Adrenal gland (tissue), 5 donors: ENCODE results near the gene SNRPD1.

Source experiments
- POLR2A ChIP-seq, 2 donors: fragments of 450-650 bp; IDR thresholded peaks; one replicate each; pipeline ENCODE4 v1.6.1; 2017; ENCODE audit warnings: antibody characterized with exemption in 2 of 2, mild to moderate bottlenecking in 2 of 2, moderate library complexity in 1 of 2
- TF ChIP-seq, protein P1 (sequence below), 6 experiments: fragments of 450-650 bp in 4 of 6; fragments of 200-600 bp in 2 of 6; sonication (generic) in 1 of 6; IDR thresholded peaks; 1 replicate in 5 of 6; 2 replicates in 1 of 6; pipeline versions ENCODE4 v1.5.1 to v1.8.0; 2016 to 2021; ENCODE audit warnings: antibody characterized with exemption in 6 of 6, mild to moderate bottlenecking in 2 of 6, moderate library complexity in 1 of 6
- donor health status: DM: no; HTN: no; CAD: no.

DNA sequence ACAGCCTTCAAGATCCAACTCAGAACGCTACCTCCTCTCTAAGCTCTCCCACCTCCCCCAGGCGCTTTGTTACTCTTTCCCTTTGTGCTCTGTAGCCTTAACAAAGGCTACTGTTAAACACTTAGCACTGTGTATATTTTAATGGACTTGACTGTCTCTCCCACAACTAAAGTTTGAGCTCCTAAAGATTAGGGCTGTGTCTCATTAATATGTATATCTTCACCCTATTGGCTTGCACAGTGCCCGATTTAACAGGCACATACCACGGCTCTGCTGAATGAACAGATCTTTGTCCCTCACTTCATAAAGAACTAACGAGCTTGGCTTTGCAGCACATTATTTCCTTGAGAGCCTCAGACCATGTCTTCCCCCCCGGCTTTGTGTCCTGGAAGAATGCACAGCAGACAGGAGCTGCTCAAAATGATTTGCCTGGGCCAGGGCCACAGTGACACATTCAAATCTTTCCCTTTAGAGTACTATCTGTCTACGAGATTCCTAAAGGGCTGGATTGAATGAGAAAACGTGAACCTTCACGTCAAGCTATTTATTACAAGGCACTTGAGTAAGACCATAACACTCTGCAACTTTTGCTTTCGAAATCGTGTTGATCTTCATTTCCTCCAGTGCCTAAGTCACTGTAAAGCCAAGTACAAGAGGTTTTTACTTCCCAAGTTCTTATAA lies 70.4 kb downstream of the SNRPD1 start:
- TF ChIP-seq, protein P1, sequence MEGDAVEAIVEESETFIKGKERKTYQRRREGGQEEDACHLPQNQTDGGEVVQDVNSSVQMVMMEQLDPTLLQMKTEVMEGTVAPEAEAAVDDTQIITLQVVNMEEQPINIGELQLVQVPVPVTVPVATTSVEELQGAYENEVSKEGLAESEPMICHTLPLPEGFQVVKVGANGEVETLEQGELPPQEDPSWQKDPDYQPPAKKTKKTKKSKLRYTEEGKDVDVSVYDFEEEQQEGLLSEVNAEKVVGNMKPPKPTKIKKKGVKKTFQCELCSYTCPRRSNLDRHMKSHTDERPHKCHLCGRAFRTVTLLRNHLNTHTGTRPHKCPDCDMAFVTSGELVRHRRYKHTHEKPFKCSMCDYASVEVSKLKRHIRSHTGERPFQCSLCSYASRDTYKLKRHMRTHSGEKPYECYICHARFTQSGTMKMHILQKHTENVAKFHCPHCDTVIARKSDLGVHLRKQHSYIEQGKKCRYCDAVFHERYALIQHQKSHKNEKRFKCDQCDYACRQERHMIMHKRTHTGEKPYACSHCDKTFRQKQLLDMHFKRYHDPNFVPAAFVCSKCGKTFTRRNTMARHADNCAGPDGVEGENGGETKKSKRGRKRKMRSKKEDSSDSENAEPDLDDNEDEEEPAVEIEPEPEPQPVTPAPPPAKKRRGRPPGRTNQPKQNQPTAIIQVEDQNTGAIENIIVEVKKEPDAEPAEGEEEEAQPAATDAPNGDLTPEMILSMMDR (IDR thresholded peaks at IDR 0.05) = no peak
- no peak for TF ChIP-seq POLR2A (IDR thresholded peaks at IDR 0.05)
